ENCODE data around the gene ADAMTSL2. TPM values are rescaled to one million over a fixed set of nuclear protein-coding genes. Genes with fewer than 3 reads are reported as not detected.
"Not testable (repeated sequence)": the region's sequence is repeated elsewhere in the genome, so short reads cannot be mapped to it uniquely, and the experiment has no call there.

Gene ADAMTSL2
- total and polyA plus RNA-seq, 7 experiments from 2014 or later: 0.16 to 2.7 (median 0.71) TPM; not detected in 1

- Mint-ChIP-seq H3K4me3 (no peak overlapping the region), H3K4me1 (peaks cover 0 to 16% (median 8%) of the 10 kb centered on the region in 7 donors), H3K36me3 (peaks cover 0 to 4% (median 0%) of the 10 kb centered on the region in 5 donors), H3K27me3 (peaks cover 0 to 11% (median 0%) of the 10 kb centered on the region in 5 donors), H3K9me3 (no peaks in the 10 kb centered on the region), H3K27ac (peak overlapping the region in 1 of 9 donors; percentile 73)
- ChIA-PET POLR2A (no interaction called here), CTCF (no interaction called here)
- Histone ChIP-seq H3K9me3 (ENCODE audit: control insufficient read depth in 2 of 3, low read length in 3 of 3) (no peaks in the 10 kb centered on the region), H3K36me3 (ENCODE audit: control insufficient read depth in 2 of 3, insufficient read depth in 3 of 3, low read length in 3 of 3) (no peaks in the 10 kb centered on the region), H3K27me3 (ENCODE audit: control insufficient read depth in 2 of 2, insufficient read depth in 2 of 2, low read length in 2 of 2) (no peaks in the 10 kb centered on the region), H3K4me1 (ENCODE audit: control insufficient read depth in 2 of 2, insufficient read depth in 2 of 2, low read length in 2 of 2) (peaks cover 0 to 7% of the 10 kb centered on the region in 2 donors), H3K4me3 (ENCODE audit: low read length) (no peak overlapping the region), H3K27ac (ENCODE audit: low read depth, low read length) (no peak overlapping the region)
- ATAC-seq: no peak
- intact Hi-C loops (cut with micrococcal nuclease): no loop called here
- no peak for DNase-seq
Measured at GRCh38 chr9:133562611-133563290, 28.2 kb downstream of the ADAMTSL2 start.

GRCh38 chr9:133563291-133563796, 28.8 kb downstream of the ADAMTSL2 start:
- Histone ChIP-seq H3K27ac (ENCODE audit: low read depth, low read length) (no peak overlapping the region), H3K9me3 (ENCODE audit: control insufficient read depth in 2 of 3, low read length in 3 of 3) (no peaks in the 10 kb centered on the region), H3K4me1 (ENCODE audit: control insufficient read depth in 2 of 2, insufficient read depth in 2 of 2, low read length in 2 of 2) (peaks cover 0 to 7% of the 10 kb centered on the region in 2 donors), H3K36me3 (ENCODE audit: control insufficient read depth in 2 of 3, insufficient read depth in 3 of 3, low read length in 3 of 3) (no peaks in the 10 kb centered on the region), H3K4me3 (ENCODE audit: low read length) (no peak overlapping the region), H3K27me3 (ENCODE audit: control insufficient read depth in 2 of 2, insufficient read depth in 2 of 2, low read length in 2 of 2) (no peaks in the 10 kb centered on the region)
- ATAC-seq (no peak), DNase-seq (no peak)
- H3K27ac Mint-ChIP-seq: peak overlapping the region in 6 of 9 donors; percentile 32 to 85 (median 40)
- ChIA-PET POLR2A (no interaction called here), CTCF (no interaction called here)
- intact Hi-C loops (cut with micrococcal nuclease): no loop called here
- H3K4me1 Mint-ChIP-seq: peaks cover 0 to 16% (median 5%) of the 10 kb centered on the region in 7 donors
- H3K27me3 Mint-ChIP-seq: peaks cover 0 to 7% (median 0%) of the 10 kb centered on the region in 5 donors
- H3K36me3 Mint-ChIP-seq: peaks cover 0 to 4% (median 0%) of the 10 kb centered on the region in 5 donors
- peak overlapping the region in 1 of 10 donors; percentile 36 for H3K4me3 Mint-ChIP-seq
- no peaks in the 10 kb centered on the region for H3K9me3 Mint-ChIP-seq

- H3K36me3 ChIP-seq (ENCODE audit: control insufficient read depth in 2 of 3, insufficient read depth in 3 of 3, low read length in 3 of 3); ATAC-seq; H3K27me3 ChIP-seq (ENCODE audit: control insufficient read depth in 2 of 2, insufficient read depth in 2 of 2, low read length in 2 of 2); intact Hi-C loops (cut with micrococcal nuclease); CTCF ChIA-PET; H3K36me3 Mint-ChIP-seq; H3K9me3 Mint-ChIP-seq; DNase-seq; H3K9me3 ChIP-seq (ENCODE audit: control insufficient read depth in 2 of 3, low read length in 3 of 3); H3K27me3 Mint-ChIP-seq; H3K4me1 ChIP-seq (ENCODE audit: control insufficient read depth in 2 of 2, insufficient read depth in 2 of 2, low read length in 2 of 2); POLR2A ChIA-PET; H3K4me3 ChIP-seq (ENCODE audit: low read length); H3K27ac ChIP-seq (ENCODE audit: low read depth, low read length): not testable (repeated sequence)
- Mint-ChIP-seq H3K27ac (peak overlapping the region in 5 of 9 donors; percentile 32 to 85 (median 42)), H3K4me3 (peak overlapping the region in 1 of 10 donors; percentile 36), H3K4me1 (peaks cover 0 to 12% (median 5%) of the 10 kb centered on the region in 7 donors)
Measured at GRCh38 chr9:133563814-133564213, 29.3 kb downstream of the ADAMTSL2 start.

GRCh38 chr9:133564451-133565116, 30.1 kb downstream of the ADAMTSL2 start:
- peaks cover 0 to 7% of the 10 kb centered on the region in 2 donors for H3K4me1 ChIP-seq (ENCODE audit: control insufficient read depth in 2 of 2, insufficient read depth in 2 of 2, low read length in 2 of 2)
- H3K27me3 Mint-ChIP-seq: peaks cover 0 to 3% (median 0%) of the 10 kb centered on the region in 5 donors
- DNase-seq: no peak
- no peak overlapping the region for H3K27ac ChIP-seq (ENCODE audit: low read depth, low read length)
- H3K9me3 ChIP-seq (ENCODE audit: control insufficient read depth in 2 of 3, low read length in 3 of 3): no peaks in the 10 kb centered on the region
- H3K9me3 Mint-ChIP-seq: no peaks in the 10 kb centered on the region
- no peaks in the 10 kb centered on the region for H3K27me3 ChIP-seq (ENCODE audit: control insufficient read depth in 2 of 2, insufficient read depth in 2 of 2, low read length in 2 of 2)
- H3K27ac Mint-ChIP-seq: no peak overlapping the region
- ATAC-seq: no peak
- H3K4me1 Mint-ChIP-seq: peaks cover 0 to 12% (median 5%) of the 10 kb centered on the region in 7 donors
- no peaks in the 10 kb centered on the region for H3K36me3 ChIP-seq (ENCODE audit: control insufficient read depth in 2 of 3, insufficient read depth in 3 of 3, low read length in 3 of 3)
- no peak overlapping the region for H3K4me3 Mint-ChIP-seq
- peaks cover 0 to 4% (median 0%) of the 10 kb centered on the region in 5 donors for H3K36me3 Mint-ChIP-seq
- ChIA-PET POLR2A (no interaction called here), CTCF (no interaction called here)
- intact Hi-C loops (cut with micrococcal nuclease): no loop called here
- no peak overlapping the region for H3K4me3 ChIP-seq (ENCODE audit: low read length)

GRCh38 chr9:133566382-133566781, 31.9 kb downstream of the ADAMTSL2 start:
- CTCF ChIA-PET: no interaction called here
- Mint-ChIP-seq H3K4me1 (peaks cover 0 to 12% (median 5%) of the 10 kb centered on the region in 7 donors), H3K27ac (no peak overlapping the region), H3K9me3 (no peaks in the 10 kb centered on the region), H3K27me3 (peaks cover 0 to 3% (median 0%) of the 10 kb centered on the region in 5 donors), H3K36me3 (no peaks in the 10 kb centered on the region), H3K4me3 (no peak overlapping the region)
- intact Hi-C loops (cut with micrococcal nuclease): no loop called here
- no peak for ATAC-seq
- DNase-seq: no peak
- Histone ChIP-seq H3K4me3 (ENCODE audit: low read length) (no peak overlapping the region), H3K9me3 (ENCODE audit: control insufficient read depth in 2 of 3, low read length in 3 of 3) (no peaks in the 10 kb centered on the region), H3K27me3 (ENCODE audit: control insufficient read depth in 2 of 2, insufficient read depth in 2 of 2, low read length in 2 of 2) (no peaks in the 10 kb centered on the region), H3K4me1 (ENCODE audit: control insufficient read depth in 2 of 2, insufficient read depth in 2 of 2, low read length in 2 of 2) (peaks cover 0 to 7% of the 10 kb centered on the region in 2 donors), H3K27ac (ENCODE audit: low read depth, low read length) (no peak overlapping the region), H3K36me3 (ENCODE audit: control insufficient read depth in 2 of 3, insufficient read depth in 3 of 3, low read length in 3 of 3) (no peaks in the 10 kb centered on the region)
- POLR2A ChIA-PET: interaction anchor here (0.7 kb wide), 1 partner anchor 98 kb away, joined by 3 read pairs; no protein-coding TSS in a partner anchor

- H3K4me1 ChIP-seq (ENCODE audit: control insufficient read depth in 2 of 2, insufficient read depth in 2 of 2, low read length in 2 of 2): peaks cover 0 to 7% of the 10 kb centered on the region in 2 donors
- H3K36me3 ChIP-seq (ENCODE audit: control insufficient read depth in 2 of 3, insufficient read depth in 3 of 3, low read length in 3 of 3): no peaks in the 10 kb centered on the region
- Mint-ChIP-seq H3K27me3 (peaks cover 0 to 3% (median 0%) of the 10 kb centered on the region in 5 donors), H3K4me1 (peaks cover 0 to 8% (median 5%) of the 10 kb centered on the region in 7 donors), H3K36me3 (no peaks in the 10 kb centered on the region), H3K4me3 (no peak overlapping the region), H3K9me3 (no peaks in the 10 kb centered on the region), H3K27ac (no peak overlapping the region)
- POLR2A ChIA-PET: no interaction called here
- DNase-seq (no peak), ATAC-seq (no peak)
- CTCF ChIA-PET: no interaction called here
- intact Hi-C loops (cut with micrococcal nuclease): no loop called here
- H3K4me3 ChIP-seq (ENCODE audit: low read length): no peak overlapping the region
- no peaks in the 10 kb centered on the region for H3K9me3 ChIP-seq (ENCODE audit: control insufficient read depth in 2 of 3, low read length in 3 of 3)
- no peak overlapping the region for H3K27ac ChIP-seq (ENCODE audit: low read depth, low read length)
- no peaks in the 10 kb centered on the region for H3K27me3 ChIP-seq (ENCODE audit: control insufficient read depth in 2 of 2, insufficient read depth in 2 of 2, low read length in 2 of 2)
Measured at GRCh38 chr9:133566817-133567216, 32.3 kb downstream of the ADAMTSL2 start.

Data from naive thymus-derived CD4-positive, alpha-beta T cell (primary cell).